Psoas muscle (tissue), 8 donors: Measurements from ENCODE around the gene GGCT. TPM values are rescaled to one million over a fixed set of nuclear protein-coding genes. Genes with fewer than 3 reads are reported as not detected.
"Not testable (repeated sequence)": the region's sequence is repeated elsewhere in the genome, so short reads cannot be mapped to it uniquely, and the experiment has no call there.

Source experiments
- ATAC-seq, 4 donors: fragments of 200-7000 bp; cut with Tn5 transposase; one replicate each; pipeline ENCODE4 v1.9.1; 2020; ENCODE audit warnings: moderate library complexity in 3 of 4, mild to moderate bottlenecking in 2 of 4
- DNase-seq, 2 donors: peaks; one replicate each; pipeline ENCODE4 v3.0.0-alpha.2; 2020
- H3K27ac ChIP-seq: fragments of 200-600 bp; one replicate; pipeline ENCODE4 v1.8.0; 2022
- H3K27me3 ChIP-seq, 3 donors: fragments of 200-600 bp in 1 of 3; one replicate each; pipeline versions ENCODE4 v1.6.1 to v1.8.0; 2013 to 2022; ENCODE audit warnings: low read length in 2 of 3, mild to moderate bottlenecking in 2 of 3, moderate library complexity in 1 of 3; ENCODE audit not compliant: insufficient read depth in 3 of 3
- H3K36me3 ChIP-seq, 2 donors: fragments of 200-600 bp in 1 of 2; one replicate each; pipeline versions ENCODE4 v1.6.1 to v1.8.0; 2013 to 2022; ENCODE audit warnings: low read depth in 1 of 2, mild to moderate bottlenecking in 1 of 2, moderate library complexity in 1 of 2; ENCODE audit not compliant: insufficient read depth in 1 of 2
- H3K4me1 ChIP-seq: fragments of 200-600 bp; one replicate; pipeline ENCODE4 v1.8.0; 2022
- H3K4me3 ChIP-seq: fragments of 200-600 bp; one replicate; pipeline ENCODE4 v1.8.0; 2022; ENCODE audit warnings: mild to moderate bottlenecking
- H3K9me3 ChIP-seq: fragments of 200-600 bp; one replicate; pipeline ENCODE4 v1.8.0; 2022
- WGBS, 3 donors: extraction: QIAGEN DNeasy Blood & Tissue Kit; methylation state at CpG; one replicate each; pipeline versions ENCODE4 v1.1.6 to v1.1.7; 2013; 5-methylcytosine and 5-hydroxymethylcytosine counted together
- intact Hi-C, 2 donors: fragments of 100-400 bp; cut with DNase I; formaldehyde crosslinking; loops; one replicate each; pipeline versions ENCODE4 v1.11.0 to v1.14.2; 2022
- polyA plus RNA-seq, 3 donors: library from polyadenylated mRNA; stranded (reverse); fragments of 200-250 nt; gene quantifications; one replicate each; pipeline ENCODE4 v1.2.3, GENCODE V29; 2013
- total RNA-seq, 4 donors: library from RNA; stranded (reverse); fragmentation: NEBNext Ultra II Directional in 2 of 4; extraction: Animal tissue kit (Norgen Biotek cat#: 25700) in 2 of 4; gene quantifications; one replicate each; pipeline versions ENCODE4 v1.2.1 to v1.2.4, GENCODE V29; 2021 to 2023
- TF ChIP-seq, protein P1 (sequence below): fragments of 200-600 bp; IDR thresholded peaks from one replicate; pipeline ENCODE4 v1.8.0; 2022; ENCODE audit warnings: antibody characterized with exemption
- donor health status: healthy with polysubstance abuse.
- donor health status: DM: no; HTN: no; CAD: no; lungs with moderate emphysema.
- donor health status: Bipolar disorder and iron deficiency.
- donor health status: healthy.
- donor health status: DM: yes; HTN: yes; CAD: no.
- donor health status: DM: no; HTN: no; CAD: no.
- donor health status: DM: no; HTN: no; CAD: no.
- donor health status: DM: yes; HTN: yes; CAD: no.

GGCT gene
- total and polyA plus RNA-seq, 7 donors = 16.2 to 55.7 (median 20.6) TPM

DNA sequence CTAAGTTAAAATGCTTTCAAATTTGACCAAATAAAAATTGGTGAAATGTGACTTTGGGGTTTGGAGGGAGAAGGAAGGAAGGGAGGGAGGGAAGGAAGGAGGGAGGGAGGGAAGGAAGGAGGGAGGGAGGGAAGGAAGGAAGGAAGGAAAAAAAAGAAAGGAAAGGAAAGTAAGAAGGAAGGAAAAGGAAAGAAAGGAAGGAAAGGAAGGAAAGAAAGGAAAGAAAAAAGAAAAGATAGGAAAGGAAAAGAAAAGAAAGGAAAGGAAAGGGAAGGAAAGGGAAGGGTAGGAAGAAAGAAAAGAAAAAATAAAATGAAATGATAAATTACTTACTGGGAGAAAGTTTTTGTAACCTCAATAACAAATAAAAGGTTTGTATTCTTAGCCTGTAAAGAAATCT, 24.1 kb upstream of the GGCT start:
- H3K27ac ChIP-seq = no peak overlapping the region
- H3K36me3 ChIP-seq = peaks cover 0 to 6% of the 10 kb centered on the region in 2 donors
- intact Hi-C loops = no loop called here

DNA sequence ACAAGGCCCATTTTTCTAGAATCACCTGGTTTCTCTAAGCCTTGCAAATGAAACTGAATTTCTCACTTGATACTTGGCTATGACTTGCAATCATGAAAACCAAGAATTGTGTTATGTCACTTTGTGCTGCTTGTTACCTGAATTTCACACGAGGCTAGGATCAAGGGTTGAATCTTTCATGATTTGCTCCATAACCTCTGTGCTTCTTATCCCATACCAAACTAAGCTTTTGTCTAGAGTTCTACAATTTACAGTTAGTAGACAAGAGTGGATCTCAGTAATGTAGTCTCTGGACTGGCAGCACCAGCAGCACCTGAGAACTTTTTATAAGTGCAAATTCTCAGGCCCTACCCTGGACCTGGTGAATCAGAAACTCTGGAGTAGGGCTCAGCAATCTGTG, 22.7 kb upstream of the GGCT start:
- 68 to 71% (median 69%) methylated on average over 1 of the region's 1 CpG for WGBS, 3 donors
- H3K4me3 ChIP-seq, H3K36me3 ChIP-seq, H3K9me3 ChIP-seq, H3K27ac ChIP-seq, H3K27me3 ChIP-seq, ATAC-seq, H3K4me1 ChIP-seq, intact Hi-C loops, DNase-seq: not testable (repeated sequence)

More for the DNA sequence above, 24.1 kb upstream of the GGCT start:
- TF ChIP-seq, protein P1, sequence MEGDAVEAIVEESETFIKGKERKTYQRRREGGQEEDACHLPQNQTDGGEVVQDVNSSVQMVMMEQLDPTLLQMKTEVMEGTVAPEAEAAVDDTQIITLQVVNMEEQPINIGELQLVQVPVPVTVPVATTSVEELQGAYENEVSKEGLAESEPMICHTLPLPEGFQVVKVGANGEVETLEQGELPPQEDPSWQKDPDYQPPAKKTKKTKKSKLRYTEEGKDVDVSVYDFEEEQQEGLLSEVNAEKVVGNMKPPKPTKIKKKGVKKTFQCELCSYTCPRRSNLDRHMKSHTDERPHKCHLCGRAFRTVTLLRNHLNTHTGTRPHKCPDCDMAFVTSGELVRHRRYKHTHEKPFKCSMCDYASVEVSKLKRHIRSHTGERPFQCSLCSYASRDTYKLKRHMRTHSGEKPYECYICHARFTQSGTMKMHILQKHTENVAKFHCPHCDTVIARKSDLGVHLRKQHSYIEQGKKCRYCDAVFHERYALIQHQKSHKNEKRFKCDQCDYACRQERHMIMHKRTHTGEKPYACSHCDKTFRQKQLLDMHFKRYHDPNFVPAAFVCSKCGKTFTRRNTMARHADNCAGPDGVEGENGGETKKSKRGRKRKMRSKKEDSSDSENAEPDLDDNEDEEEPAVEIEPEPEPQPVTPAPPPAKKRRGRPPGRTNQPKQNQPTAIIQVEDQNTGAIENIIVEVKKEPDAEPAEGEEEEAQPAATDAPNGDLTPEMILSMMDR = no peak
- ATAC-seq (no peak), DNase-seq (no peak)
- no peaks in the 10 kb centered on the region for H3K27me3 ChIP-seq
- no peaks in the 10 kb centered on the region for H3K4me1 ChIP-seq
- H3K9me3 ChIP-seq = no peaks in the 10 kb centered on the region
- H3K4me3 ChIP-seq = no peak overlapping the region

GRCh38 chr7:30526163-30526562, 21.5 kb upstream of the GGCT start:
- no peaks in the 10 kb centered on the region for H3K27me3 ChIP-seq
- intact Hi-C loops = no loop called here
- peaks cover 0 to 6% of the 10 kb centered on the region in 2 donors for H3K36me3 ChIP-seq
- H3K9me3 ChIP-seq = no peaks in the 10 kb centered on the region
- ATAC-seq (no peak), DNase-seq (no peak)
- H3K4me3 ChIP-seq = no peak overlapping the region
- H3K4me1 ChIP-seq = no peaks in the 10 kb centered on the region
- TF ChIP-seq, protein P1 = no peak
- 94 to 99% (median 95%) methylated on average over 4 of the region's 4 CpGs for WGBS, 3 donors
- H3K27ac ChIP-seq = no peak overlapping the region

GRCh38 chr7:30525429-30525828, 20.8 kb upstream of the GGCT start:
- Histone ChIP-seq H3K27ac (no peak overlapping the region), H3K36me3 (peaks cover 0 to 6% of the 10 kb centered on the region in 2 donors), H3K27me3 (no peaks in the 10 kb centered on the region), H3K9me3 (no peaks in the 10 kb centered on the region), H3K4me3 (no peak overlapping the region), H3K4me1 (no peaks in the 10 kb centered on the region)
- no peak for DNase-seq
- ATAC-seq = no peak
- TF ChIP-seq, protein P1 = no peak
- 87 to 95% (median 93%) methylated on average over 5 of the region's 5 CpGs for WGBS, 3 donors
- intact Hi-C loops = no loop called here

- Histone ChIP-seq H3K27me3 (no peaks in the 10 kb centered on the region), H3K4me1 (no peaks in the 10 kb centered on the region), H3K36me3 (peaks cover 0 to 6% of the 10 kb centered on the region in 2 donors), H3K4me3 (no peak overlapping the region), H3K9me3 (no peaks in the 10 kb centered on the region), H3K27ac (no peak overlapping the region)
- TF ChIP-seq, protein P1 = no peak
- no peak for DNase-seq
- ATAC-seq = no peak
- intact Hi-C loops = no loop called here
- 87 to 94% (median 90%) methylated on average over 2 of the region's 2 CpGs for WGBS, 3 donors
These were observed 19.9 kb upstream of the GGCT start for GRCh38 chr7:30524545-30524944.
